Nephron progenitor cell (in vitro differentiated cells): ENCODE results near the gene TMEM63C.

Source experiments
- DNase-seq: peaks from one replicate; pipeline ENCODE4 v3.0.0; 2021
- H3K27ac Mint-ChIP-seq: 2 replicates; pipeline ENCODE4 v1.8.0; 2021; ENCODE audit warnings: mild to moderate bottlenecking, moderate library complexity, mixed read lengths
- H3K27me3 Mint-ChIP-seq: 2 replicates; pipeline ENCODE4 v1.8.0; 2021; ENCODE audit warnings: mild to moderate bottlenecking, low read depth, mixed read lengths; ENCODE audit not compliant: poor library complexity
- H3K36me3 Mint-ChIP-seq: 2 replicates; pipeline ENCODE4 v1.8.0; 2021; ENCODE audit warnings: low read depth, mixed read lengths
- H3K4me1 Mint-ChIP-seq: 2 replicates; pipeline ENCODE4 v1.8.0; 2021; ENCODE audit warnings: mixed read lengths
- H3K4me3 Mint-ChIP-seq: 2 replicates; pipeline ENCODE4 v1.8.0; 2021; ENCODE audit warnings: mild to moderate bottlenecking, moderate library complexity, mixed read lengths
- H3K9me3 Mint-ChIP-seq: 2 replicates; pipeline ENCODE4 v1.8.0; 2021; ENCODE audit warnings: mild to moderate bottlenecking, moderate library complexity, mixed read lengths
- TF ChIP-seq, protein P1 (sequence below): fragments of 200-600 bp; sonication (generic); IDR thresholded peaks from 2 replicates; pipeline ENCODE4 v1.5.0; 2021; ENCODE audit warnings: antibody characterized with exemption

Gene TMEM63C

DNA sequence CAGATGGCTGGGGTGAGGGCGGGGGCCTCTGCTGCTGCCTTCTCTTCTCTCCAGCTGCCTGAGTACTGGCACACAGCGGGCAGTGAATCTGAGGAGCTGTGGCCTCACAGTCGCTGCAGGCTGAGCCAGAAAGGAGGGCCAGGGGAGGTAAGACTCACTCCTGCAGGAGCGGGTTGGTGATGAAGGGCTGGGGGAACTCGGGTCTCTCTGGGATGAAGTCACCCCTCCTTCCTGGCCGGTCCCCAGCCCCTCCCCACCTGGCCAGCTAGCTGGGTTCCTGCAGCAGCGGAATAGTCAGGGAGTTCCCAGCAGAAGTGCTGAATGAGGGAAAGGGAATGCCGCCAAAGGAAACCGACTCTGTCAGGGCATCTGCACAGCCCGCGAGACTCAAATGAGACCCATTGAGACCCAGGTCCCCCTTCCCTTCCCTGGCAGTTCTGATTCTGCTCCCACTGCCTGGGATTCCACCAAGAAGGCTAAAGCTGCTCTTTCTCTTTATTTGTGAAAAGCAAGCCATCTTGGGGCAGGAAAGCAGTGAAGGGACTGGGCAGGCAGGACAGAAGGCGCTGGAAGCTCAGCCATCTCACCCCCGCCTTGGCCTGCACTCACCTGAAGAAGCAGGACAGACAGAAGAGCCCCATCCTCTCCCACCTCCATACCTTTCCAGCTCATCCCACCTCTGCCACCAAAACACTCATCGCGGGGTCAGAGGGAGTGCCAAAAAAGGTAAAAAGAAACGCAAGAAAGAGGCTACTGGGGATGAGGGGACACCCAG is 84.2 kb downstream of the TMEM63C start:
- TF ChIP-seq, protein P1, sequence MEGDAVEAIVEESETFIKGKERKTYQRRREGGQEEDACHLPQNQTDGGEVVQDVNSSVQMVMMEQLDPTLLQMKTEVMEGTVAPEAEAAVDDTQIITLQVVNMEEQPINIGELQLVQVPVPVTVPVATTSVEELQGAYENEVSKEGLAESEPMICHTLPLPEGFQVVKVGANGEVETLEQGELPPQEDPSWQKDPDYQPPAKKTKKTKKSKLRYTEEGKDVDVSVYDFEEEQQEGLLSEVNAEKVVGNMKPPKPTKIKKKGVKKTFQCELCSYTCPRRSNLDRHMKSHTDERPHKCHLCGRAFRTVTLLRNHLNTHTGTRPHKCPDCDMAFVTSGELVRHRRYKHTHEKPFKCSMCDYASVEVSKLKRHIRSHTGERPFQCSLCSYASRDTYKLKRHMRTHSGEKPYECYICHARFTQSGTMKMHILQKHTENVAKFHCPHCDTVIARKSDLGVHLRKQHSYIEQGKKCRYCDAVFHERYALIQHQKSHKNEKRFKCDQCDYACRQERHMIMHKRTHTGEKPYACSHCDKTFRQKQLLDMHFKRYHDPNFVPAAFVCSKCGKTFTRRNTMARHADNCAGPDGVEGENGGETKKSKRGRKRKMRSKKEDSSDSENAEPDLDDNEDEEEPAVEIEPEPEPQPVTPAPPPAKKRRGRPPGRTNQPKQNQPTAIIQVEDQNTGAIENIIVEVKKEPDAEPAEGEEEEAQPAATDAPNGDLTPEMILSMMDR, result no peak
- Mint-ChIP-seq H3K27me3 (peaks cover 82% of the 10 kb centered on the region), H3K4me1 (peaks cover 4% of the 10 kb centered on the region), H3K27ac (no peak overlapping the region), H3K4me3 (no peak overlapping the region), H3K36me3 (no peaks in the 10 kb centered on the region), H3K9me3 (peaks cover 7% of the 10 kb centered on the region)
- DNase-seq, result no peak

DNA sequence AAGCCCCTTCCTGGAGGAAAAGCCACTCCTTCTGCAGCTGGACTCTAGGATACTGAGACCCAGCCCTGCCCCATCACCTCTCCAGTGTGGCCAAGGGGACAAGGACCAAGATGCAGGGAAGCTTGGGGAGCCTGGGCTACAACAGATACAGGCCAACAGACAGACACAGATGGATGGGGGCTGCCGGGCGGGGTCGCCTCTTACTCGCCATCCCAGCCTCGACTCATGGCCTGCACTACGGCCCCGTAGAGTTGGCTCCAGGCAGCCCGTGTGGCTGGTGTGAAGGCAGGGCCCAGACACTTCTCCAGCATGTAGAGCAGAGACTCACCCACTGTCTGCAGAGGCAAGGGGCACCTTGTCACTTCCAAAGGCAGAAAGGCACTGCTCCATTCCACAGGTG is 84.7 kb downstream of the TMEM63C start:
- no peaks in the 10 kb centered on the region for H3K36me3 Mint-ChIP-seq
- H3K4me1 Mint-ChIP-seq, result peaks cover 4% of the 10 kb centered on the region
- no peak overlapping the region for H3K27ac Mint-ChIP-seq
- peaks cover 7% of the 10 kb centered on the region for H3K9me3 Mint-ChIP-seq
- TF ChIP-seq, protein P1, result no peak
- no peak for DNase-seq
- no peak overlapping the region for H3K4me3 Mint-ChIP-seq
- peaks cover 85% of the 10 kb centered on the region for H3K27me3 Mint-ChIP-seq

DNA sequence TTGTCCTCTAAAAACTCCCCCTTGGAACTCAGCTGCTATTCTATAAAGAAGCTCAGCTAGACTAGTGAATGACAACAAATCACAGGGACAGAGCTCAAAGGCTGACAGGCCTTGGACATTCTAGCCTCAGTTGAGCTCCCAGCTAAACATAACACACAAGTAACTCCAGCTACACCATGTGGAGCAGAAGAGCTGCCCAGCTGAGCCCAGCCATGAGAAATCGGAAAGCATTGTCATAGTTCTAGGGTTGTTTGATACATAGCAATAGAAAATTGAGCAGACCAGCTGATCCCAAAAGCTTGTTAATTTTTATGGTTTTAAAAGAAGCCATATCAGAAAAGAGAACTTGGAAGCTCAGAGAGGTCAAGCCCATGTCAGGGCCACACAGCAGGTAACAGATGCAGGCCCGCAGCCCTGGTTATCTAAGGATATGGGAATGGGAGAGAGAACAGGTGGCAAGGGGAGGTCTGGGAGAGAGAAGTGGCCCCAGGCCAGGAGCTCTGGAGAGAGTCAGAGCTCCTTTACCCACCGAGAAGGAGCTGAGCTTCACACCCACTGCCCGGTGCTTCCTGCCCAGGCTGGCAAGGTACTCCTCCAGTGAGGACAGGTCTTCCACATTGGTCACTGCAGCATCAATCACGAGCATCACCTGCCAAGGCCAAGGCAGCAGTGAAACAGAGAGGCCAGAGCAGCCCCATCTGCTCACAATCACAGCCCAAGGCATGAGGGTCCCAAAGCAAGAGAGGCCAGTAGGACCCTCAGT is 86.5 kb downstream of the TMEM63C start:
- no peak for DNase-seq
- Mint-ChIP-seq H3K36me3 (peaks cover 10% of the 10 kb centered on the region), H3K4me1 (peaks cover 4% of the 10 kb centered on the region), H3K4me3 (no peak overlapping the region), H3K27ac (no peak overlapping the region), H3K9me3 (peaks cover 21% of the 10 kb centered on the region), H3K27me3 (peaks cover 90% of the 10 kb centered on the region)
- TF ChIP-seq, protein P1, result no peak

DNA sequence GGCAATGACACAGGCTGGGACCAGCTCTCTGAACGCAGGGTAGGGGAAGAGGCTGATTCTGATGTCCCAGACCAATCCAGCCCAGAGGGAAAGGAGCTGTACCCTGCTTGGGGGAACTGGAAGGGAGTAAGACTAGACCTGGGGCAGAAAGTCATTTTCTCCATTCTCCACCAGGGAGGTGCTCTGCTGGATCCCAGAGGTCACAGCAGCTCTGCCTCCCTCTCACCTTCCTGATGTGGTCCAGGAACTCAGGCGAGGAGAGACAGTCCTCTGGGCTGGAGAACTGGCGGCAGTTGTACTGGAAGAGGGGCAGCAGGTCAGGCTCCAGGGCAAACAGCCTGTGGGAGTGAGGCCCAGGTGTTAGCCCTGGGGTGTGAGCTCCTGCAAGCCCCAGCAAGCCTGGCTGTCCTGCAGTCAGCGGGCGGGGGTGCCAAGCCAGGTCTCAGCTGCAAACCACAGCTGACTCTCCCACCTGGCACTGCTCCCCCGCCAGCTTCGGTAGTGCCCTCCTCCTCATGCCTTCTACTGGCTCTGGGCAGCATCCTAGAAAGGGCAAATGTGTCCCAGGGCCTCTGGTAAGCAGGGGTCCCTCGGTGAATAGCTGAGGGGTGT is 87.5 kb downstream of the TMEM63C start:
- Mint-ChIP-seq H3K4me1 (peaks cover 4% of the 10 kb centered on the region), H3K27me3 (peaks cover 91% of the 10 kb centered on the region), H3K27ac (no peak overlapping the region), H3K4me3 (no peak overlapping the region), H3K36me3 (peaks cover 14% of the 10 kb centered on the region), H3K9me3 (peaks cover 21% of the 10 kb centered on the region)
- TF ChIP-seq, protein P1, result no peak
- DNase-seq, result no peak

DNA sequence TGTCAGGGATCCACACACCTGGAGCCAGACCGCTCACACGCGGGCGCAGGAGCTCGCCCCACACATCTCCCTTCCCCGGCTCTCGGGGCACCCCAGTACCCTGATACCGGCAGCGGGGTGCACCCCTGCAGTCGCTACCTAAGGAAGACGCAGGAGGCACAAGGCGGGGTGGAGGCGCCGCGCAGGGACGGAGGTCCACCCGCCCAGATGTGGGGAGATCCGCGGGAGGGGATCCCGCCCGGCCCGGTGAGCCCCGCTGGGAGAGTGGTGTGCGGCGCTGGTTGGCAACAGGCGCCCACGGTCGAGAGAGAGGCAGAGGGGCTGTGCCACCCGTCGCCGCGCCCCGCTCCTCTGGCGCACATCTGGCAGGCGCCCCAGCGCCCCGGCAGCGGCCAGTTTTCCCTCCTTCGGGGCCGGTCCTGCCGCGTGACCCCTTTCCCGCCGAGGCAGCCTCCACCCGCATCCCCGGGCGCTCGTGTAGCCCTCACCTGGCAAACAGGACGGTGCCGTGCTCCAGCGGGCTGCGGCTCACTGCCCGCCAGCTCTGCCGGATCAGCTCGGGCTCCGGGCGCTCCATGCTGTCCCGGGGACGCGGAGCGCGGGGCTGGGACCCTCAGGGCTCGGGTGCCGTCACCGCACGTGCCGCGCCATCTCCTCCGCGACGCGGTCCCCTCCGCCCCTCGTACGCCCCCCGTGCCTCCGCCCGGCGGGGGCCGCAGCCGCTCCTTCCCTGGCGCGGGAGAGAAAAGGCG is 88.9 kb downstream of the TMEM63C start:
- H3K27me3 Mint-ChIP-seq, result peaks cover 87% of the 10 kb centered on the region
- peak overlapping the region; percentile 47 for H3K4me3 Mint-ChIP-seq

More for the DNA sequence above, 88.9 kb downstream of the TMEM63C start:
- TF ChIP-seq, protein P1, result no peak
- H3K36me3 Mint-ChIP-seq, result peaks cover 14% of the 10 kb centered on the region
- no peak overlapping the region for H3K27ac Mint-ChIP-seq
- H3K4me1 Mint-ChIP-seq, result peaks cover 4% of the 10 kb centered on the region
- peak; percentile 46 for DNase-seq
- peaks cover 21% of the 10 kb centered on the region for H3K9me3 Mint-ChIP-seq
